Measurements from ENCODE around the gene TMEM259. TPM values are rescaled to one million over a fixed set of nuclear protein-coding genes. Genes with fewer than 3 reads are reported as not detected.

Gene TMEM259
- total and polyA plus RNA-seq, 8 donors, result 59.7 to 536 (median 238) TPM

DNA sequence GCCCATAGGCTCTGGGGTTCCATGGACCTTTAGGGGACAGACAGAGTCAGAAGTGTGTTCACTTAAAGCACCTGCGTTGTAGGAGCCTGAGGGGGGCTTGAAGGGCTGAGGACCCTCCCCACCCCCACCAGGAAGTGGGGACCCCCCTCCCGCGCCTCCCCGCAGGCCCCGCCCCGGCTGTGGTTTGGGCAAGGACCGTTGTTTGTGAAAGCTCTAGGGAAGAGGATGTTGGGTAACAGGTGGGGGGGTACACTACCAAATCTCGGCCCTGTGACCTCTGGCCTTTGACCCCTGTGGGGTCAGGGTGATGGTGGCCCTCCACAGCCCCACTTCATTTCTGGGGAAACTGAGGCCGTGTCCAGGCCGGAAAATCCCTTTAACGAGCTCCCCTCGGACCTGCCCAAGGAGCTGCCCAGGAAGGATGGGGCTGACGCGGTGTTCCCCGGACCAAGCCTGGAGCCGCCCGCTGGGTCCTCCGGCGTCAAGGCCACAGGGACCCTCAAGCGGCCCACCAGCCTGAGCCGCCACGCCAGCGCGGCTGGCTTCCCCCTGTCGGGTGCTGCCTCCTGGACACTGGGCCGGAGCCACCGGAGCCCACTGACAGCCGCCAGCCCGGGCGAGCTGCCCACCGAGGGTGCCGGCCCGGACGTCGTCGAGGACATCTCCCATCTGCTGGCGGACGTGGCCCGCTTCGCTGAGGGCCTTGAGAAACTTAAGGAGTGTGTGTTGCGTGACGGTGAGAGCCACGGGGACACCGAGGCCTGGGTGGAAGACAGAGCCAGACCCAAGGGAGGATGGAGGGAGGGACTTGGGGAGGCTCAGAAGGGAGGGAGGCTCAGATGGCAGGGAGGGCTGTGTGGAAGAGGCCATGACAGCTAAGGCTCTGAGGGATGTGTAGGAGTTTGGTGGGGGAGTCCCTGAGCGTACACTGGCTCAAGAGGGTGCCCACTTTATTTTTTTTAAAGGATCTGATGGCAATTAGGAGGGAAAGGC lies 47.4 kb upstream of the TMEM259 start:
- WGBS, 5 donors, result 58 to 72% (median 64%) methylated on average over 33 to 45 of the region's 45 CpGs
- TF ChIP-seq POLR2AphosphoS5 (IDR thresholded peaks at IDR 0.05) (no peak), EP300 (IDR thresholded peaks at IDR 0.05) (no peak), CTCF (IDR thresholded peaks at IDR 0.05) (no peak), POLR2A (IDR thresholded peaks at IDR 0.05) (no peak)
- peaks cover 0 to 16% (median 0%) of the 10 kb centered on the region in 4 donors for H3K36me3 ChIP-seq
- H3K4me3 ChIP-seq, result peak overlapping the region; percentile 42 to 62 (median 50)
- DNase-seq, result peak in 1 of 2 donors; percentile 57
- H3K9me3 ChIP-seq, result no peaks in the 10 kb centered on the region
- H3K4me1 ChIP-seq, result peaks cover 54 to 91% (median 71%) of the 10 kb centered on the region in 4 donors
- intact Hi-C loops (cut with DNase I; ENCODE audit: low total_unique reads), result no loop called here
- H3K27me3 ChIP-seq, result peaks cover 0 to 78% (median 39%) of the 10 kb centered on the region in 3 donors
- H3K27ac ChIP-seq, result peak overlapping the region; percentile 37 to 87 (median 77)

GRCh38 chr19:1067341-1067957 lies 46.5 kb upstream of the TMEM259 start:
- 4 to 25% (median 6%) methylated on average over 2 to 38 of the region's 38 CpGs for WGBS, 5 donors
- Histone ChIP-seq H3K4me1 (peaks cover 54 to 83% (median 71%) of the 10 kb centered on the region in 4 donors), H3K9me3 (no peaks in the 10 kb centered on the region), H3K36me3 (peaks cover 0 to 8% (median 0%) of the 10 kb centered on the region in 4 donors), H3K27me3 (peaks cover 0 to 76% (median 39%) of the 10 kb centered on the region in 3 donors), H3K27ac (peak overlapping the region; percentile 37 to 87 (median 77)), H3K4me3 (peak overlapping the region; percentile 42 to 62 (median 50))
- no peak for DNase-seq
- TF ChIP-seq CTCF (IDR thresholded peaks at IDR 0.05) (no peak), POLR2A (IDR thresholded peaks at IDR 0.05) (no peak), POLR2AphosphoS5 (IDR thresholded peaks at IDR 0.05) (no peak), EP300 (IDR thresholded peaks at IDR 0.05) (no peak)
- intact Hi-C loops (cut with DNase I; ENCODE audit: low total_unique reads), result no loop called here

- peak within 1 kb of the TSS; percentile 37 to 87 (median 77) for H3K27ac ChIP-seq
- peak within 1 kb of the TSS; percentile 42 to 62 (median 50) for H3K4me3 ChIP-seq
- H3K27me3 ChIP-seq, result peaks cover 0 to 70% (median 39%) of the 10 kb centered on the region in 3 donors
- peaks cover 0 to 6% (median 0%) of the 10 kb centered on the region in 4 donors for H3K36me3 ChIP-seq
- no peaks in the 10 kb centered on the region for H3K9me3 ChIP-seq
- 2 to 7% (median 2%) methylated on average over 32 to 61 of the region's 61 CpGs for WGBS, 5 donors
- DNase-seq, result peak; percentile 60 to 79
- intact Hi-C loops (cut with DNase I; ENCODE audit: low total_unique reads), result no loop called here
- peaks cover 54 to 78% (median 69%) of the 10 kb centered on the region in 4 donors for H3K4me1 ChIP-seq
- TF ChIP-seq POLR2AphosphoS5 (IDR thresholded peaks at IDR 0.05), result peak in 1 of 3 donors; percentile 14
- TF ChIP-seq POLR2A (IDR thresholded peaks at IDR 0.05), result no peak
Observed at GRCh38 chr19:1066748-1067340, 45.9 kb upstream of the TMEM259 start, which contains the start of gene ARHGAP45. Gene ARHGAP45 (plus strand): TSS chr19:1067167. CDS start chr19:1067406, 239 bp downstream.

DNA sequence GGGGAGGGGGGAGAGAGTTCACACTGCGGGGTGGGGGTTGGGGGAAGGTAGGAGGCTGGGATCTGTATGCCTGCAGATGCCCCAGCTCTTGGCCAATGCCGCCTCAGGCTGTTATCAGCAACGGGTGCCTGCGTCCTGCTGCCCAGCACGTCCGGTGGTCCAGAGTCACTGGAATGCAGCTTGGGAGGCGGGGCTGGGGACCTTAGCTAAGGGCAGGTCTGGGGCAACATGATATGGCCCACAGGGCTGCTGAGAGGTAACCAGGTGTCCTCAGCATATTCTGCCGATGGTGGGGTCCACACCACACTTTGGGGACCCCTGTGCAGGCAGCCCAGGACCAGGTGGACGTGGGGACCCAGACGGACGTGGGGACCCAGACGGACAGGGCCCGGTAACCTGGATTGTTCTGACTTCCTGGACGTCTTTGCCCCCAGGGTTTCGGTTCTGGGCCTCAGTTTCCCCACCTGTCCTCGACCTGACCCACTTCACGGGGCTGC lies 45.4 kb upstream of the TMEM259 start:
- no peak for DNase-seq
- intact Hi-C loops (cut with DNase I; ENCODE audit: low total_unique reads), result no loop called here
- H3K9me3 ChIP-seq, result no peaks in the 10 kb centered on the region
- peak overlapping the region in 2 of 5 donors; percentile 71 to 79 for H3K27ac ChIP-seq
- peaks cover 0 to 65% (median 39%) of the 10 kb centered on the region in 3 donors for H3K27me3 ChIP-seq
- H3K4me1 ChIP-seq, result peaks cover 50 to 73% (median 64%) of the 10 kb centered on the region in 4 donors
- peak overlapping the region; percentile 42 to 62 (median 50) for H3K4me3 ChIP-seq
- TF ChIP-seq EP300 (IDR thresholded peaks at IDR 0.05) (no peak), POLR2A (IDR thresholded peaks at IDR 0.05) (no peak), CTCF (IDR thresholded peaks at IDR 0.05) (no peak), POLR2AphosphoS5 (IDR thresholded peaks at IDR 0.05) (no peak)
- H3K36me3 ChIP-seq, result peaks cover 0 to 6% (median 0%) of the 10 kb centered on the region in 4 donors
- WGBS, 5 donors, result 16 to 40% (median 27%) methylated on average over 7 to 17 of the region's 17 CpGs
